Measurements from ENCODE around the gene RFFL. TPM values are rescaled to one million over a fixed set of nuclear protein-coding genes. Genes with fewer than 3 reads are reported as not detected.

The RFFL gene
- total RNA-seq, 4 donors from 2014 or later: 51.1 to 145 (median 96.1) TPM

DNA sequence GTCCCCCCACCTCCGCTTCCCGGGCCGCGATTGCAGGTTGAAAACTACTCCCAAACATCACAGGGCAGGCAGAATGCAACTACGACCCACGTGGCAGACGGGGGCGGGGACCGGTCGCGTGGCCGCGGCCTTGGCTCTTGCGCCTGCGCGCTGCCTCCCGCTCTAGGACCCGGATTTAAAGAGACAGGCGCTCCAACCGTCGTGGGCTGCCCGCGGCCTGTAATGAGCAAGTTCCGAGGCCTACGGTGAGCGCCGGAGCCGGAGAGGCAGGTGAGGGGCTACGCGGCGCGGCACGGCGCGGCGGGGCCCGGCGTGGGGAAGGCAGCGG lies 83.2 kb downstream of the RFFL start, which contains the start of gene LIG3:
Gene LIG3 (plus strand): TSS at position 160 of the 328 bp plus-strand sequence. CDS start 2,494 bp downstream, outside the sequence.
- intact Hi-C loops (cut with DNase I): loop anchor here (10.0 kb wide), 1 partner anchor 264 kb away; the partner anchor contains the start of gene SLFN5
- DNase-seq: peak; percentile 95 to 96
- Histone ChIP-seq H3K27me3 (no peaks in the 10 kb centered on the region), H3K36me3 (no peaks in the 10 kb centered on the region), H3K4me3 (replicated peaks in 1 of 3) (peak within 1 kb of the TSS; percentile 67 to 87 (median 86)), H3K9me3 (no peaks in the 10 kb centered on the region), H3K27ac (peak within 1 kb of the TSS; percentile 98 to 99 (median 99)), H3K4me1 (peaks cover 13 to 16% of the 10 kb centered on the region in 2 donors)
- WGBS, 2 donors: 0% methylated on average over 17 of the region's 39 CpGs; no CpG with 5 or more reads in 1 of the 2 donors
- TF ChIP-seq, protein P1, sequence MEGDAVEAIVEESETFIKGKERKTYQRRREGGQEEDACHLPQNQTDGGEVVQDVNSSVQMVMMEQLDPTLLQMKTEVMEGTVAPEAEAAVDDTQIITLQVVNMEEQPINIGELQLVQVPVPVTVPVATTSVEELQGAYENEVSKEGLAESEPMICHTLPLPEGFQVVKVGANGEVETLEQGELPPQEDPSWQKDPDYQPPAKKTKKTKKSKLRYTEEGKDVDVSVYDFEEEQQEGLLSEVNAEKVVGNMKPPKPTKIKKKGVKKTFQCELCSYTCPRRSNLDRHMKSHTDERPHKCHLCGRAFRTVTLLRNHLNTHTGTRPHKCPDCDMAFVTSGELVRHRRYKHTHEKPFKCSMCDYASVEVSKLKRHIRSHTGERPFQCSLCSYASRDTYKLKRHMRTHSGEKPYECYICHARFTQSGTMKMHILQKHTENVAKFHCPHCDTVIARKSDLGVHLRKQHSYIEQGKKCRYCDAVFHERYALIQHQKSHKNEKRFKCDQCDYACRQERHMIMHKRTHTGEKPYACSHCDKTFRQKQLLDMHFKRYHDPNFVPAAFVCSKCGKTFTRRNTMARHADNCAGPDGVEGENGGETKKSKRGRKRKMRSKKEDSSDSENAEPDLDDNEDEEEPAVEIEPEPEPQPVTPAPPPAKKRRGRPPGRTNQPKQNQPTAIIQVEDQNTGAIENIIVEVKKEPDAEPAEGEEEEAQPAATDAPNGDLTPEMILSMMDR (IDR thresholded peaks at IDR 0.05): no peak
- TF ChIP-seq POLR2A (IDR thresholded peaks at IDR 0.05): peak in 1 of 2 donors; percentile 84

DNA sequence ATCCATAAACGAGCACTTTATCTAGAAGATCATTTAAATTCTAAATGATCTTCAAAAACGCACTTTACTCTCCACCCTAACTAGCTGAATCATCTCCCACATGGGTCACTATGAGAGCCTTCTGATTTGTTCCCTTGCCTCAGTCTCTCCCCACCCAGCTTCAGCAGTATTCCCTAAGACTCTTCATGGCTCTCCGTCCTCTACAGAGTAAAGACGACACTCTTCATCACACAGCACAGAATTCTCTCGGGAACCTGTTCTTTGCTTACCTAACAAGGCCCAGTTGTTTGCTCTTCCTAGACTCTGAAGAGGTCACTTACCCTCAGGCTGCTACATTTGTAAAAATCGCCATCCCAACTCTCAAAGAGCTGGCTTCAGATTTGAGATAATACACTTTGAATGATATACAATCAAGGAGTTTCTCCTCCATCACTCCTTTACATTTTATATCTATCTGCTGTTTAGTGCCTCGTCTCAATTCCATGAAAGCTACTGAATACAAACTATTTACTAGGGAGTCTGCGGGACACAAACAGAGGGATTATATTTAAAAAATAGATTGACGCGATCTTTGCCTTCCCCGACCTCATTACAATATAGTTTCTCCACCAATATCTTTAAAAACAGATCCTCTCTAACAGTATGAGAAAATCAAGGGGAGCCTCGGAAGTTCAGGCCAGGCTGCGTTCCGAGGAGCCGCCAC lies 83.7 kb downstream of the RFFL start:
- no peaks in the 10 kb centered on the region for H3K27me3 ChIP-seq
- H3K4me1 ChIP-seq: peaks cover 13 to 16% of the 10 kb centered on the region in 2 donors
- H3K36me3 ChIP-seq: no peaks in the 10 kb centered on the region
- H3K9me3 ChIP-seq: no peaks in the 10 kb centered on the region
- DNase-seq: no peak
- WGBS, 2 donors: 19 to 21% methylated on average over 14 to 15 of the region's 15 CpGs
- intact Hi-C loops (cut with DNase I): loop anchor here (10.0 kb wide), 1 partner anchor 265 kb away; the partner anchor contains the start of gene SLFN5
- TF ChIP-seq POLR2A (IDR thresholded peaks at IDR 0.05): no peak
- TF ChIP-seq, protein P1 (IDR thresholded peaks at IDR 0.05): no peak
- H3K27ac ChIP-seq: peak overlapping the region; percentile 37 to 99 (median 99)
- peak overlapping the region in 1 of 3 donors; percentile 87 for H3K4me3 ChIP-seq (replicated peaks in 1 of 3)

DNA sequence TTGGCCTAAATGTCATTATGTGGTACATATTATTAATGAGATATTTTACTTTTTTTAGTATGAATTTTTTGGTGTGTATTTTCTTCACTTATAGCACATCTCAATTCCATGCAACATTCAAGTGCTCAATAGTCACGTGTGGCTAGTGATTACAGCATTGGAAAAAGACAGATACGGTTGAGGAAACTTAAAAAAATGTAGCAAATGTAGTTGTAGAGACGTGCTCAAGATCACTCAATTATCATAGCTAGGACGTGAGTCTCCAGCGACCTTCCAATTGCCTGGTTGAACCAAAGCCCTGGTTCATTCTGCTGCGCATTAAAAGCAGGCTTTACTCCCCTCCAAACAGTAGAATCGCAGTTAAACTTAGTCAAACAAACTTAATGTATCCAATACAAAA lies 84.4 kb downstream of the RFFL start:
- intact Hi-C loops (cut with DNase I): no loop called here
- TF ChIP-seq, protein P1 (IDR thresholded peaks at IDR 0.05): no peak
- TF ChIP-seq POLR2A (IDR thresholded peaks at IDR 0.05): no peak
- DNase-seq: no peak
- Histone ChIP-seq H3K27ac (no peak overlapping the region), H3K27me3 (no peaks in the 10 kb centered on the region), H3K36me3 (no peaks in the 10 kb centered on the region), H3K4me3 (replicated peaks in 1 of 3) (no peak overlapping the region), H3K9me3 (no peaks in the 10 kb centered on the region), H3K4me1 (peaks cover 13 to 16% of the 10 kb centered on the region in 2 donors)
- 84 to 88% methylated on average over 7 of the region's 7 CpGs for WGBS, 2 donors

DNA sequence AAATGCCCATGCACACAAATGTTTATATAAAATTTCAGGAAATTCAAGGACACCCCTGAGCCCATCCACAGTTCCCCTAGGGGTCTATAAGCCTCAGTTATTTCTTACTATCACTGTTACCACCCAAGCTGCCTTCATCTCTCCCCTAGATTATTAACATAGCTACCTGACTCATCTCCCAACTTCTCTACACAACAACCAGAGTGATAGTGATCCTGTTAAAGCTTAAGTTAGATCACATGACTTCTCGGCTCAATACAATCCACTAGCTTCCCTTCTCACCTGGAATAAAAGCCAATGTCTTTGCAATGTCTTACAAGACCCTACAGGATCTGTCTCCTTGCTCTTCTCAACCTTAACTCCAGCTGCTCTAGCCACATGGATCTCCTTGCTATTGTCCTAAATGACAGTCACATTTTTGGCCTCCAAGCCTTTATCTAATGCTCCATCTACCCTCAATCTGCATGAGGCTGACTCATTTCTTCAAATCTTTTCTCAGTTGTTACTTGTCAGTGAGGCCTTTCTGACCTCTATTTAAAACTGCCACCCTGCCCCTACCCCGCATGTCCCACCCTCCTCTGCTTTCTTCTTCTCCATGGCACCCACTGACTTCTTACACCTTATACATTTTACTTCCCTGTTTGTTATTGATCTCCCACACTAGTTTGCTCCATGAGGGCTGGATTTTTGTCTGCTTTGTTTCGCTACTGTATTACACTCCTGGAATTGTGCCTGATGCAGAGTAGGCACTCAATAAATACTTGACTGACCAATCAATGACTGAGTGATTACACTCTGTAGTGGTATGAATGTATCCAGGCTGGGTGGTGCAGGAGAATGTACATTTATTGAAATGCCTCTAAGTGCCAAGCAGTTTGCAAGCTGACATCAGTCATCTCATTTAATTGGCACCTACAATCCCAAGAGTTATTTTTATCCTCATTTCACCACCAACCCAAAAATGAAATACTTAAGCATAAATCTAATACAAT lies 88.4 kb downstream of the RFFL start:
- H3K27me3 ChIP-seq: no peaks in the 10 kb centered on the region
- no peak overlapping the region for H3K4me3 ChIP-seq (replicated peaks in 1 of 3)
- H3K36me3 ChIP-seq: no peaks in the 10 kb centered on the region
- no peak overlapping the region for H3K27ac ChIP-seq
- H3K4me1 ChIP-seq: peaks cover 0 to 4% of the 10 kb centered on the region in 2 donors
- intact Hi-C loops (cut with DNase I): no loop called here
- TF ChIP-seq POLR2A (IDR thresholded peaks at IDR 0.05): no peak
- TF ChIP-seq, protein P1 (IDR thresholded peaks at IDR 0.05): no peak
- H3K9me3 ChIP-seq: no peaks in the 10 kb centered on the region
- WGBS, 2 donors: 72 to 76% methylated on average over 3 of the region's 3 CpGs
- no peak for DNase-seq
